ENCODE data around the gene CLEC2D.
"Not testable (repeated sequence)": the region's sequence is repeated elsewhere in the genome, so short reads cannot be mapped to it uniquely, and the experiment has no call there.

Gene CLEC2D

DNA sequence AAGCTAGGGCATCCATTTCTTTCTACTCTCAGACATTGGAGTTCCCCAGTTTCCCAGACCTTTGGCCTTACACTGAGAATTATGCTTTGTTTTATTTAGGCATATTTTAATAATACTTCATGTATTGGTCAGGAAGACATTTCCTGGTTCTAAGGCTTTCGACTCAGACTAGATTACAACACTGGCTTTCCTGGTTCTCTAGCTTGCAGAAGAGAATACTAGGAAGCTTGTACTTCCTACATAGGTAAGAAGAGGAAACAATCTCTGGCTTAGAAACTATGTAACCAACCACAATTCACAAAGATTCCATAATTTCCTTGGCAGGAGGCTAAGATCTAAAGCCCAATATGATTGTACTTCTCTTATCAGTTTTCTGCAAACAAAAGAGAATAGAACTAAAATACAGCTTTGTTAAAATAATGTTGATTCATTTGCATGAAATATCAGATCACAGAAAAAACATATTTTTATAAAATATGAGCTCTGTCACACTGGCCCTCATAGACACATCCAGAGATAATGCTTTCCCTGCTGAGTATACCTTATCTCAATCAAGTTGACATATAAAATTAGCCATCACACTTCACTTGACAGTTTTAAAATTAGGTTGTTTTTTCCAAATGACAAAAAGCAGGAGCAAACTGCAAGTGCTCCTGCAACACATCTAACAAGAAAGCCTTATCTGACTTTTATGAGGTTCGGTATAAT lies 30.5 kb downstream of the CLEC2D start:
- no peaks in the 10 kb centered on the region for H3K4me1 ChIP-seq (ENCODE audit: control insufficient read depth, insufficient read depth, low read length)
- H3K27ac ChIP-seq (ENCODE audit: insufficient read depth, low read depth, low read length, poor library complexity, severe bottlenecking), result no peak overlapping the region
- 89 to 97% methylated on average over 2 of the region's 2 CpGs for WGBS, 2 experiments
- H3K9me3 ChIP-seq (ENCODE audit: control insufficient read depth, low read length), result no peaks in the 10 kb centered on the region
- H3K36me3 ChIP-seq (ENCODE audit: control insufficient read depth, insufficient read depth, low read length), result no peaks in the 10 kb centered on the region
- H3K27me3 ChIP-seq (ENCODE audit: control insufficient read depth, insufficient read depth, low read length, poor library complexity, severe bottlenecking), result no peaks in the 10 kb centered on the region
- H3K4me3 ChIP-seq (ENCODE audit: insufficient read depth, low read depth, low read length), result no peak overlapping the region

DNA sequence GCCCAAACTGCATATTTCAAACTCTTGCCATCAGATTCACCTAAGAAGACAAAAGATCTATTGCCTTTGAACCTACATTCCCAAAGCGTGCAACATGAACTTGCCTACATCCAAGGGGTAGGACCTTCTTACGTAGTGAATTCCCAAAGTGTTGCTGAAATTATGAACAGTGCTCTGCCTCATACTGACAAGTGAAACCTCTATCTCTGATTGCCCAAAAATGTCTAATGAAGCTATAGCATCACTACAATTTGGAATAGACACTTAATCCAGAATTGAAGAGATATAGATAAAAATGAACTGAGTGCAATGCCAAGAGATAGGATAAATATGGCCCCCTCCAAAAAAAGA lies 31.1 kb downstream of the CLEC2D start:
- Histone ChIP-seq H3K4me1 (ENCODE audit: control insufficient read depth, insufficient read depth, low read length) (no peaks in the 10 kb centered on the region), H3K27me3 (ENCODE audit: control insufficient read depth, insufficient read depth, low read length, poor library complexity, severe bottlenecking) (no peaks in the 10 kb centered on the region), H3K9me3 (ENCODE audit: control insufficient read depth, low read length) (no peaks in the 10 kb centered on the region), H3K27ac (ENCODE audit: insufficient read depth, low read depth, low read length, poor library complexity, severe bottlenecking) (no peak overlapping the region), H3K36me3 (ENCODE audit: control insufficient read depth, insufficient read depth, low read length) (no peaks in the 10 kb centered on the region), H3K4me3 (ENCODE audit: insufficient read depth, low read depth, low read length) (no peak overlapping the region)
- WGBS, 2 experiments, result 97 to 98% methylated on average over 2 of the region's 2 CpGs

DNA sequence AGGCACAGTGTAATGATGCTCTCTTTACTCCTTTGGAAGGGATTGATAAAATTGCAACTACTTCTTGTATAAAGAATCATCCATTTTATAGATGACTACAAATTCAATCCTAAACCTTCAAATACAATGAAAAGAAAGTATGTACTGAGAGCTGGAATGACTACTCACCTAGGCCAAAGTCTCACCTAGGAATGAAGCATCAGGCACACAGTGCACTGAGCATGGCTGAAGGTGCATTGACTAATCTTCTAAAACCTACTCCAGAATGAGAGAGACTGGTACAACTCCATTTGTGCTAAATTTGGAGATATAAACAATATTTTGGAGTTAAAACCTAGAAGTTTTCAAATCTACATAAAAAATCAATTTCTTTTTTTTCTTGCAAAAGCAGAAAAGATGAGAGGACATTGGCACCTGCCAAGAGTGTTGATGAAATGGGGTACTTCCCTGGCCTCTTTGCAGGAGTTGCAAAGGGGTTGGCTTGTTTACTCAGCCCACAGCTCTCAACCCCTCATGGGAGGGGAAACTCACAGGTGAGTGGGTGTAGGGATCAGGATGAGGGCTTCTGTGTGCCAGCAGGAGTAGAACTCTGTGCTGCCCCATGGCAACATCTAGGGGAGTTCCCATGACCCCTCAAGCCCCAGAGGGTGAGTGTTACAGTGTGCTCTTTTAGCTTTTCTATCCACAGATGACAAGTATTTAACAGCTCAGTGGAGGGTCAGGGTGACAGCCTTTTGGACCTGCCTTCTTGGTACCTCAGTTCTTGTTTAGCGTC lies 32.1 kb downstream of the CLEC2D start:
- no peaks in the 10 kb centered on the region for H3K4me1 ChIP-seq (ENCODE audit: control insufficient read depth, insufficient read depth, low read length)
- H3K27ac ChIP-seq (ENCODE audit: insufficient read depth, low read depth, low read length, poor library complexity, severe bottlenecking), result no peak overlapping the region
- 90 to 96% methylated on average over 1 of the region's 1 CpG for WGBS, 2 experiments
- H3K36me3 ChIP-seq (ENCODE audit: control insufficient read depth, insufficient read depth, low read length), result no peaks in the 10 kb centered on the region
- H3K9me3 ChIP-seq (ENCODE audit: control insufficient read depth, low read length), result no peaks in the 10 kb centered on the region
- H3K27me3 ChIP-seq (ENCODE audit: control insufficient read depth, insufficient read depth, low read length, poor library complexity, severe bottlenecking), result no peaks in the 10 kb centered on the region
- H3K4me3 ChIP-seq (ENCODE audit: insufficient read depth, low read depth, low read length), result no peak overlapping the region

DNA sequence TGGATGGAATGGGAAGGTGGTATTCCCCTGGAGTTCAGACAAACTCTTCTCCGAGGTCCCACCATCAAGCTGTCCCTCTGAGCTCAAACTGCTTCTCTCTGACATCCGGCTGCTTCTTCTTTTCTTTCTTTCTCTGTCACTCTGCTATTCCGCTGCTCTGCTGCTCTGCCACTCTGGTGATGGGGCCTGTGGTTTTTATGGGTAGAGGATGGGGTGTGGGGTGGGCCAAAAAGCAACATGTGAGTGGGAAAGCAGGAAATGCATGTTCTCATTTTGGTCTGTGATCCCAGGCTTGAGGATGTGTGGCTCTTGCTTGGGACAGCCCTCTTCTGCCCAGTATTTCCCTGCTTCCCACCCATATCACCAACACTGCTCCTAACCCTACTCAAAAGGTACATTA lies 32.7 kb downstream of the CLEC2D start:
- no peaks in the 10 kb centered on the region for H3K4me1 ChIP-seq (ENCODE audit: control insufficient read depth, insufficient read depth, low read length)
- 81% methylated on average over 3 of the region's 3 CpGs for WGBS, 2 experiments
- no peaks in the 10 kb centered on the region for H3K36me3 ChIP-seq (ENCODE audit: control insufficient read depth, insufficient read depth, low read length)
- no peaks in the 10 kb centered on the region for H3K9me3 ChIP-seq (ENCODE audit: control insufficient read depth, low read length)
- H3K27me3 ChIP-seq (ENCODE audit: control insufficient read depth, insufficient read depth, low read length, poor library complexity, severe bottlenecking), result no peaks in the 10 kb centered on the region
- no peak overlapping the region for H3K27ac ChIP-seq (ENCODE audit: insufficient read depth, low read depth, low read length, poor library complexity, severe bottlenecking)
- H3K4me3 ChIP-seq (ENCODE audit: insufficient read depth, low read depth, low read length), result no peak overlapping the region

DNA sequence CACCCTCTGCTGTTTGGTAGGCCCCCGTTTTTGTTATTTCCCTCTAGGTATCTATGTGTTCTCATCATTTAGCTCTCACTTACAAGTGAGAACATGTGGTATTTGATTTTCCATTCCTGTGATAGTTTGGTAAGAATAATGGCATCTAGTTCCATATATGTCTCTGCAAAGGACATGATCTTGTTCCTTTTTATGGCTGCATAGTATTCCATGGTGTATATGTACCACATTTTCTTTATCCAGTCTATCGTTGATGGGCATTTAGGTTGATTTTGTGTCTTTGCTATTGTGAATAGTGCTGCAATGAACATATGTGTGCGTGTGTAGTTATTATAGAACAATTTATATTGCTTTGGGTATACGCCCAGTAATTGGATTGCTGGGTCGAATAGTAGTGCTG lies 35.0 kb downstream of the CLEC2D start:
- H3K9me3 ChIP-seq (ENCODE audit: control insufficient read depth, low read length); H3K27me3 ChIP-seq (ENCODE audit: control insufficient read depth, insufficient read depth, low read length, poor library complexity, severe bottlenecking); H3K4me1 ChIP-seq (ENCODE audit: control insufficient read depth, insufficient read depth, low read length); H3K4me3 ChIP-seq (ENCODE audit: insufficient read depth, low read depth, low read length); H3K36me3 ChIP-seq (ENCODE audit: control insufficient read depth, insufficient read depth, low read length); H3K27ac ChIP-seq (ENCODE audit: insufficient read depth, low read depth, low read length, poor library complexity, severe bottlenecking): not testable (repeated sequence)
- 86 to 91% methylated on average over 4 to 5 of the region's 5 CpGs for WGBS, 2 experiments

DNA sequence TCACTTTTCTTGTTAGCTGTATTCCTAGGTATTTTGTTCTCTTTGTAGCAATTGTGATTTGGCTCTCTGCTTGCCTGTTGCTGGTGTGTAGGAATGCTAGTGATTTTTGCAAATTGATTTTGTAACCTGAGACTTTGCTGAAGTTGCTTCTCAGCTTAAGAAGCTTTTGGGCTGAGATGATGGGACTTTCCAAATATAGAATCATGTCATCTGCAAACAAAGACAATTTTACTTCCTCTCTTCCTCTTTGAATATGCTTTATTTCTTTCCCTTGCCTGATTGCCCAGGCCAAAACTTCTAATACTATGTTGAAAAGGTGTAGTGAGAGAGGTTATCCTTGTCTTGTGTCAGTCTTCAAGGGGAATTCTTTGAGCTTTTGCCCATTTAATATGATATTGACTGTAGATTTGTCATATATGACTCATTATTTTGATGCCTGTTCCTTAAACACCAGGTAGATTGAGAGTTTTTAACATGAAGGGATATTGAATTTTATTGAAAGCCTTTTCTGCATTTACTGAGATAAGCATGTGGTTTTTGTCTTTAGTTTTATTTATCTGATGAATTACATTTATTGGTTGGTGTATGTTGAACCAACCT lies 36.7 kb downstream of the CLEC2D start:
- Histone ChIP-seq H3K4me1 (ENCODE audit: control insufficient read depth, insufficient read depth, low read length) (no peaks in the 10 kb centered on the region), H3K27me3 (ENCODE audit: control insufficient read depth, insufficient read depth, low read length, poor library complexity, severe bottlenecking) (no peaks in the 10 kb centered on the region), H3K4me3 (ENCODE audit: insufficient read depth, low read depth, low read length) (no peak overlapping the region), H3K36me3 (ENCODE audit: control insufficient read depth, insufficient read depth, low read length) (no peaks in the 10 kb centered on the region), H3K27ac (ENCODE audit: insufficient read depth, low read depth, low read length, poor library complexity, severe bottlenecking) (no peak overlapping the region), H3K9me3 (ENCODE audit: control insufficient read depth, low read length) (no peaks in the 10 kb centered on the region)

DNA sequence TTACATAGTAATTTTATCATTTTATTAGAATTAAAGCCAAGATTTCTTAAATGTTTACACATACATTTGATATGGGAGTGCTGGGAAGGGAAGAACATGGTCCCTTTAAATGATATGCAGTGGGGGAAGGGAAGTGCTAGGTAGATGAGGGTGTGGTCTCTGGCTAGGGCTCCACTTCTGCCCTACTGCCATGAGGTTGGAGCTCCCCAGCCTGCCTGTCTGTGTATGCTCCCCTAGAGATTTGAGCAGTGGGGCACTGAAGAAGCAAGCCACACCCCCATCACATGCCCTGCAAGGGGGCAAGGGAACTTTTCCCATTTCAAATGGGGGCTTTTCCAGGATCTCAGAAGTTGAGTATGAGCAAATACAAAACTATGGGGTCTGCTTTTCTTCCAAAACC lies 37.8 kb downstream of the CLEC2D start:
- Histone ChIP-seq H3K4me3 (ENCODE audit: insufficient read depth, low read depth, low read length) (no peak overlapping the region), H3K36me3 (ENCODE audit: control insufficient read depth, insufficient read depth, low read length) (no peaks in the 10 kb centered on the region)

DNA sequence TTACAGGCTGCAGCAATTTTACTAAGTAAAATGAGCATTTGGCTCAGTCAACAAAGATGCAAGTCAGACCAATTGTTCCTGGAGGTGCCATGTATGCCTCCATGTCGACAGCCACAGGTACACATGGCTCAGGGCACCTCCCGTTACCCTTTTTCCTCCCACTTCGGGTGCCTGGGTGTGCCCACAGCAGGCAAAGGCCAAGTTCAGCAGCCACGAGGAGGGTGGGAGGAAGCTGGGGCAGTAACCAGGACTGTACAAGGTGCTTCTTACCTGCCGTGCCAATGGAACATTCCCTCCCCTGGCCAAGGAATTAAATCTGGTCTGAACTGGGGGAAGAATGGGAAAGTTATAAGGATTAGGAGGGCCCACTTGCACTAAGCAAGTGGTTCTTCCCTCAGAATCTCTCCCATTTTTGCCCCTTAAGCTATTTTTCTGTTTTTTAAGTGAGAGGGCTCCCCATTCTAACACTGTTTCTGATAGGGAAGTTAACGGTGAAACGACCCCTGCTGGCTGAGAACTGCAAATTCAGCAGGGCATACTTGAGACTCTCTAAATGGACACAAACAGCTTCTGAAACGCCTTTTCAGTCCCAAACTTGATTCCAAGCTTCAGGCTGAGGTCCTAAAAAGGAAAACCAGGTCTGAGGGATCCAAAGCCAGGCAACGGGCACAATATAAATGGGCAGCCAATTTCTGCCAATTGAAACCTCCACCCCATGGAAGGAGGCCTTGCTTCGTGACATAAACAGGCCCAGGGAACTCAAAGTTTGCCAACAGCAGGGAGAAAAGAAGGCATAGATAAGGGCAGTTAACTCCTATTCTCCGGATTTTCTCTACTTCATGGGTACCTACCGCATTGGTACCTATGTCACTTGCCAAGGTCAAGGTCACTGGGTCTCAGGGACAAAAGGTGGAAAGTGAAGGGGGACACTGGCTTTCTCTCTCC lies 38.6 kb downstream of the CLEC2D start:
- whole genome bisulfite sequencing, 2 experiments, result 67 to 70% methylated on average over 12 of the region's 12 CpGs
- no peaks in the 10 kb centered on the region for H3K36me3 ChIP-seq (ENCODE audit: control insufficient read depth, insufficient read depth, low read length)
- no peaks in the 10 kb centered on the region for H3K4me1 ChIP-seq (ENCODE audit: control insufficient read depth, insufficient read depth, low read length)
- no peak overlapping the region for H3K27ac ChIP-seq (ENCODE audit: insufficient read depth, low read depth, low read length, poor library complexity, severe bottlenecking)
- H3K4me3 ChIP-seq (ENCODE audit: insufficient read depth, low read depth, low read length), result no peak overlapping the region
- H3K9me3 ChIP-seq (ENCODE audit: control insufficient read depth, low read length), result no peaks in the 10 kb centered on the region
- no peaks in the 10 kb centered on the region for H3K27me3 ChIP-seq (ENCODE audit: control insufficient read depth, insufficient read depth, low read length, poor library complexity, severe bottlenecking)

More for the DNA sequence above, 37.8 kb downstream of the CLEC2D start:
- Histone ChIP-seq H3K27ac (ENCODE audit: insufficient read depth, low read depth, low read length, poor library complexity, severe bottlenecking) (no peak overlapping the region), H3K9me3 (ENCODE audit: control insufficient read depth, low read length) (no peaks in the 10 kb centered on the region), H3K4me1 (ENCODE audit: control insufficient read depth, insufficient read depth, low read length) (no peaks in the 10 kb centered on the region), H3K27me3 (ENCODE audit: control insufficient read depth, insufficient read depth, low read length, poor library complexity, severe bottlenecking) (no peaks in the 10 kb centered on the region)

DNA sequence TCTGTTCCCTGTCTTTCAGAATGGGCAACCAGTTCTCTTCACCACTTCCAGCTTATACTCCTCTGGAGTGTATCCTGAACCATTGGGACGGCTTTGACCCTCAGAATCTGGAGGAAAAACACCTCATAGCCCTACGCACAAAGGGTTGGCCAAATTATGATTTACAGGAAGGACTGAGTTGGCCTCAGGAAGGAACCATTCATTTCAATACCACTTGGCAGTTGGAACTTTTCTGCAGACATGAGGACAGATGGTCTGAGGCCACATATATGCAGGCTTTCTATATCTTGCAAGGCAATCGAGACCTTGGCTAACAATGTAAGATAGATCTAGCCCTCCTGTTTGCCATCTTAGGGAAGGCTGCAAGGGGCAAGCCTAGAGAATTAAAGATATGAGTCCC lies 39.3 kb downstream of the CLEC2D start:
- Histone ChIP-seq H3K9me3 (ENCODE audit: control insufficient read depth, low read length) (no peaks in the 10 kb centered on the region), H3K4me3 (ENCODE audit: insufficient read depth, low read depth, low read length) (no peak overlapping the region), H3K36me3 (ENCODE audit: control insufficient read depth, insufficient read depth, low read length) (no peaks in the 10 kb centered on the region), H3K27me3 (ENCODE audit: control insufficient read depth, insufficient read depth, low read length, poor library complexity, severe bottlenecking) (no peaks in the 10 kb centered on the region), H3K4me1 (ENCODE audit: control insufficient read depth, insufficient read depth, low read length) (no peaks in the 10 kb centered on the region), H3K27ac (ENCODE audit: insufficient read depth, low read depth, low read length, poor library complexity, severe bottlenecking) (no peak overlapping the region)
- WGBS, 2 experiments, result 91 to 94% methylated on average over 3 of the region's 3 CpGs
